IPS DF 4.7 (cell line): Measurements from ENCODE around the gene AK6.
"Not testable (repeated sequence)": the region's sequence is repeated elsewhere in the genome, so short reads cannot be mapped to it uniquely, and the experiment has no call there.

Experiments used
- DNase-seq: peaks from one replicate; pipeline ENCODE4 v3.0.0-alpha.2; 2013; ENCODE audit warnings: low spot score; ENCODE audit errors: extremely low read depth

The AK6 gene

DNA sequence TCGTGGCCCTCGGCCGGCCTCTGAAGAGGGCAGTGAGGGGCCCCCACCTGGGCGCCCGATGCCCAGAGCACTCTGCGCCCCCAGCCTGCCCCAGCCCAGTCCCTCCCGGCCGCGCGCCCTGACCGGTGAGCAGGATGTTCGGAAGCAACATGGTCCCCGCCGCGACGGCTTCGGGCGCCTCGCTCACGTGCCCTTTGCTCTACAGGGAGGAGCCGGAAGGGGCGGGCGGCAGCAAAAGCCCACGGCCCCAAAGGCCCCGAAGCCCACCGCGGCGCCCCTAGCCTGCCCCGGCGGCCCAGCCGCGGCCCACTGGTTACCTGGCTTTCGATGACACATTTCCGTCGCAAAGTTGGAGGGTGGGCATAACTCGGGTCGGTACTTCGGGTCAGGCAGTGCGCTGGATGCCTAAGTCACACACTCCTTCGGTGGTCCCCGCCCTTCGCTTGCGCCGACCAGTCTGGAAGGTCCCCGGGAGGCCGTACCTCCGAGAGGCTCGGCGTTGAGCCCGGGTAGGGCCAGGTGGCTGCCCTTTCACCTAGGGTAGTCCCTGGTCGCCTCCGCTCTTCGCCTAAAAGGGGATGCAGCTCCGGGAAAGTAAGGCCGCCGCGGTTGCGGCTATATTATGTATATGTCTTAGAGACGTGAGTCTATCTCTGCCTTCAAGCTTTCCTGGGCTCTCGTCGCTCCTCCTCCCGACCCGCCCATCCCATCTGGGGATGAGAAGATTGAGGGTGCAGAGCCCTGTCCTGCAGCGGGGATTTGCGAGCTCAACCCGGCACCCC is at the start of gene AK6, which contains the start of the genes RAD17 and TAF9:
AK6 (minus strand) TSS at position 181 of the 782 bp plus-strand sequence; CDS start at position 151, 30 bp downstream.
RAD17 (plus strand) TSS at position 479 of the 782 bp plus-strand sequence. CDS start 2,391 bp downstream, outside the sequence.
TAF9 (minus strand) TSS at position 181 of the 782 bp plus-strand sequence. CDS start 3,783 bp downstream, outside the sequence.
- peak; percentile 74 for DNase-seq

DNA sequence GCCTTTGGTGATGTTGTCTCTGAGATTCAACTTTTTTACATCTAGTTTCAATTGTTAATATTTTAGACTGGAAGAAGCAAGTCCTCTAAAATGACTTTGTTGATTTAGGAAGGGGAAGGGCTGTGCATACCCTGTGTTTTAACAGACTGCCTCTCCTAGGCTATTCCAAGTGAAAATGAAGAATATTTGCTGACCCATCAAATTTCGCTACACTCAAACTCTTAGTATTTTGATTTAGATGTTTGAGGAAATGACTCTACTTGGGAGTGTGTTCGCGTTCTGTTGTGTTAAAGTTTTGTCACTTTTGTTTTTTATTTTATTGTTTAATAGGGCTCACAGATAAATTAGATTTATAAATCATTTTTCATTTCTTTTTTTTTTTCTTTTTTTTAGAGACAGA is 49.2 kb upstream of the AK6 start:
- no peak for DNase-seq

DNA sequence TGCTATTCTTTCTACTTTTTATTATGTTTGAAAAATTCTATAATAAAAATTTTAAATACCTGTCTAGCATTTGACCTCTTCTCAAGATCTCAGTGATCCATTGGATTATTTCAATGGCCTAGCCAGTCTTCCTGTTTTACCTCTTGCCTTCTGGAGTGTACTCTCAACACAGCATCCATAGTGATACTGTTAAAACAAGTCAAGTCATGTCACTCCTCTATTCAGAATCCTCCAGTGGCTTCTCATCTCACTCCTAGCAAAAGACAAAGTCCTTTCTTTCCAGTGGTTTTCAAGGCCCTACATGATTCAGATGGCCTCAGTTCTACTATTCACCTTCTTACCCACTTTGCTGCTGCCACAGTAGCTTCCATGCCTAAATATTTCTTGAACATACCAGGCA is 47.4 kb upstream of the AK6 start:
- DNase-seq = no peak

DNA sequence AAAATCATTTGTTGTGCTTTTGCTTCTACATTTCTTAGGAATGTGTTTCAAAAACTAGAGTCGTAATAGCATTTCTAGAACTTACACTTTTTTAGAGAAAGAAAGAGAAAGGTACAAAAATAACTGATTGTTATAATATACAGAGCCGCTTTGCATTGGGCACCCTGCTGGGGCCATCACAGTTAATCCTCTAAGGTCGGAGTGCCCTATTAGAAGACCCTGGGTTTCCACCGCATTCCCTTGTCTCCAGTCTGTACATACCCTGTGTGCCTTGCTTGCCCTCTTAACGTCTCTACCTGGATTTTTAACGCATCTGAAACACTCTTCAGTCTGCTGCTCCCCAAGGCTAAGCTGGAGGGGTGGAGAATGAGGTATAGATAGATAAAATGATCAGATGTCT is 46.9 kb upstream of the AK6 start:
- no peak for DNase-seq

DNA sequence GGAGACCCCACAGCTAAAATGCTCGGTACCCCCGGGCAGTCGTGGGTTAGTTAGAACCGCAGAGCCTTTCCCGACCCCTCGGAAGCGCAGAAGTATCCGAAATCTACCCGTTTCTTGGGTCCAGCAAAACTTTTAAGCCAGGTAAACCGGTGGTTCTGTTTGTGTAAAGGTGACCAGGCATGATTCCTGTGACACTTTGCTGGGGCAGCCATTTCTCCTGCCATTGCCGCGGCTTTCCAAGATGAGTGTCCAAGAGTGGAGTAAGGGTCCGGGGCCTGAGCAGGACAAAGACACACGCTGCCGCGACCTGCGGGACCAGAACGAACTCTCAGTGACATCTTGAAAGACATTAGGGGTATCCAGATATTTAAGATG is 46.3 kb upstream of the AK6 start:
- DNase-seq = no peak

DNA sequence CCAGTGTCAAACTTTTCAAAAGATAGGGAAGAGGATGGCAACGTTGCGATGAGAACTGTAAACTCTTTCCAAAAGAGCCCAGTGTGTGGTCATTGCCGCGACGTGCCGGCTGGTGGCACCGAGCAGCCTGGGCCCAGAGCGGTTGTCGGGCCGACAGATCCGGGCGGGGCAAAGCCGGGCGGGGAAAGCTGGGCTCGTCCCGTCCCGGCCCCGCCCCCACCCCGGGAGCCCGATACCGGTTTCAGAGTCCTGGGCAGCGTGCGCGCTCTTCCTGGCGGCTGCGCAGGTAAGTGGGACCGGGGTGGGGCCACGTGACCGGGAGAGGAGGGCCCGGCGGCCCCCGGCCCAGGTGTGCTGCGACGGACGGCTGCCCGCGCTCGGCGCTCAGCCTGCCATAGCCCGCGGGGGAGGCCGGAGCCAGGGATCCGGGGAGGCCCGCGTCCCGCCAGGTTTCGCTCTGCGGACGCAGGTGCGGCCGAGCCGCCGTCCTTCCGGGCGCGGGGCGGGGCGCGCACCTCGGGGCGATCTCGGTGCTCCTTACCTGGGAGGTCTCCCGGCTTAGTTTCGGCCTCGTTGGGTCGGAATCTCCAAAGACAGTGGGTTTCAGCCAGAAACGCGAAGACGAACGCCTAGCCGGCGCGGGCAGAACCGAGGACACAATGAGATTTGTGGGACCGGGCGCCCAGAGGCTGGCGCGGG is 45.7 kb upstream of the AK6 start, which contains the start of gene MARVELD2:
MARVELD2 (plus strand) TSS at position 232 of the 699 bp plus-strand sequence. CDS start 4,270 bp downstream, outside the sequence.
- DNase-seq = peak; percentile 49

DNA sequence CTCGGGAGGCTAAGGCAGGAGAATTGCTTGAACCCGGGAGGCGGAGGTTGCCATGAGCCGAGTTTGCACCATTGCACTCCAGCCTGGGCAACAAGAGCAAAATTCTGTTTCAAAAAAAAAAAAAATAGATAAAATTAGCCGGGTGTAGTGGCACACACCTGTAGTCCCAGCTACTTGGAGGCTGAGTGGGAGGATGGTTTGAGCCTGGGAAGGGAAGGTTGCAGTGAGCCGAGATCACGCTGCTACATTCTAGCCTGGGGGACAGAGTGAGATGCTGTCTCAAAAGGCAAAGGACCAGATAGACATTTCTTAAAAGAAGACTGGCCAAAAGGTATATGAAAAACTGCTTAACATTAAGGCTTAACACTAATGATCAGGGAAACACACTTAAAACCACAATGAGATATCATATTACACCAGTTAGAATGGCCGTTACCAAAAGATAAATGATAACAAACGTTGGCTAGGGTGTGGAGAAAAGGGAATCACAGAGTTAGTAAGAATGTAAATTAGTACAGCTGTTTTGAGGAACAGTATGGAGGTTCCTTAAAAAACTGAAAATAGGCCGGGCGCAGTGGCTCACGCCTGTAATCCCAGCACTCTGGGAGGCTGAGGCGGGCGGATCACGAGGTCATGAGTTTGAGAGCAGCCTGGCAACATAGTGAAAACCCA is 35.5 kb upstream of the AK6 start:
- no peak for DNase-seq

DNA sequence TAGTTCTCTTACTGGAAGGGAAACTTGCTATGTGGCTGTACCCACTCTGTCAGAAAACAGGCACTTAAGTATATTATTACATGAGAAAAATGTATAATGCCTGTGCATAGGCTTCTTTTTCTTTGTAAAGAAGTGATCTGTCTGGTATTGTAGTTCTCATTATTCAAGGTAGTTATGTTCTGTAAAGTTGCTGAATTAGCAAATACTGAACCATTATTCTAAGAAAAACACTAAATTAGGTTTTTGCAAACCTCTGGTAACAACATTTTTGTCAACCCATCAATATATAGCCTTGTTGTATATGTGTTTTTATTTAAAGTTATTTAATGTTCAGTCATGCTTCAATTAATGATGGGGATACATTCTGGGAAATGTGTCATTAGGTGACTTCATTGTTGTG is 9.1 kb upstream of the AK6 start:
- no peak for DNase-seq

DNA sequence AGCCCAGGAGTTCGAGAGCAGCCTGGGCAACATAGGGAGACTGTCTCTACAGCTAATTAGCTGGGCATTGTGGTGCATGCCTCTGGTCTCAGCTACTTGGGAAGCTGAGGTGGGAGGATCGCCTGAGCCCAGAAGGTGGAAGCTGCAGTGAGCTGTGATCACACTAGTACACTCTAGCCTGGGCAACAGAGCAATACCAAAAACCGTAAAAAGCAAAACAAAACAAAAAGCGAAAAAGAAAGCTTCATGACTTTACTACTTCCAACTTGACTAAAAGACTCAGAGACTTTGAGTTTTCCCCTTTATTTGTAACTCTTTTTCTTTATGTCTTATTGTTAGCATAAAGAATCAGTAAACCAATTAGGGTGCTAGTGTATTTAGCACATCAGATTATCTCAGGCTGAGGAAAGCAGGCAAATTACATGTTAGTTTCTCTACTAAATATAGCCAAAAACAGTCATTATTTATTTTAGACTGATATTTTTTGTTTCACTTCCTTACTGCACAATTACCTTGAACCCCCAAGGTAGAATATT is 5.7 kb upstream of the AK6 start:
- DNase-seq = no peak

DNA sequence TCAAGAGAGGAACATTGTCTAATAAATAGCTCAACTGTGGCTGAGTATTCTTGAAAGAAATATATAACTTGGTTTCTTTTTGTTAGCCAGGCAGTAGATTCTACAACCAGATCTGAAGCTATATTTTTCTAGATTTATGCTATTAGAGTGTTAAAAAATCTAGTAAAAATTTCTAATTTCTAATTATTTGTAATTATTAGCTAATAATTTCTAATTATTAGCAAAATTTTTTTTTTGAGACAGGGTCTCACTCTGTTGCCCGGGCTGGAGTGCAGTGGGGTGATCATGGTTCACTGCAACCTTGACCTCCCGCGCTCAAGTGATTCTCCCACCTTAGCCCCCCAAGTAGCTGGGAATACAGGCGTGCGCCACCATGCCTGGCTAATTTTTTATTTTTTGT is 3.1 kb upstream of the AK6 start:
- no peak for DNase-seq

DNA sequence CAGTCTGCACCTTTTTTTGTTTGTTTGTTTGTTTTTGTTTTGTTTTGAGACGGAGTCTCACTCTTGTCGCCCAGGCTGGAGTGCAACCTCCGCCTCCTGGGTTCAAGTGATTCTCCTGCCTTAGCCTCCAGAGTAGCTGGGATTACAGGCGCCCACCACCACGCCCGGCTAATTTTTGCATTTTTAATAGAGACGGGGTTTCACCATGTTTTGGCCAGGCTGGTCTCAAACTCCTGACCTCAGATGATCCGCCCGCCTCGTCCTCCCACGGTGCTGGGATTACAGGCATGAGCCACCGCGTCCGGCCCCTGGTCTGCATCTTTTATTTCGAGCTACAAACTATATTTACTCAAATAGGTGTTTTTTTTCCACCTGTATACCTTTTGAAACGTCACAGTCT is 1.0 kb upstream of the AK6 start:
- not testable (repeated sequence) for DNase-seq

DNA sequence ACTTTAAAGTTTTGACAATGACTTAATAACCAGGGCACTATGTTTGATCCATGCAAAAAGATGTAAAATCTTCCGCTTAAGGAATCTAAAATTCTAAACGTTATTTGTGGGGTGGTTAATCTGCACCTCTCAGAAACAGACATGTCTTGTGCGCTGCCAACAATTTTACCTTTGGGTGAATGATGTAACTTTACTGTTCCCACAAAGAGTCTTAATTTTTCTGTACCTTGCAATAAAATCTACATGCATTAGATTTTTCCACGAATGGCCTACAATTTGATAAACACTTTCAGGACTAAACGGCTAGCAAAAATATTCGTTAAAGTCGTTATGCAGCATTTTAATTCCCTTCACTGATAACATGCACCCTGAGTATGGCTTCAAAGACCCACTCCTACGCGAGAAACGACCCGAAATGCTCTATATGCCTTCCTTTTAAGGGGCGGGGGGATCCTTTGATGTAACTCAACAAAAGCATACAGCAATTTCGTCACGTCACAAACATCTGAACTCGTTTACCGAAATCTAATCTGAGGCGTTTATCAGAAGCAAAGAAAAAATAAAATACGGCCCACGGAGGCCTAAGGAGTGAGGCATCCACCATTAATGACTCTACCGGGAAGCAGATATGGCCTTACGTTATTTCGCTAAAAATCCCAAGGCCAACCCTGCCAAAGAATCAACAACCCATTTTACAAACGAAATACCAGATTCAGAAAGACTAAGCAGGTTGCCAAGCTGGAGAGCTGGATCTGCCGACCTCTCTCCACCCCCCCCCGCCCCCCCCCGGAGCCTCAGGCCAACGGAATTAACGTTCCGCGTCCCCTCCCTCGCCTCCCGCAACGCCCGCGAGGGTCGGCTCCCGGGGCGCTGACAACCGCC is 621 bp downstream of the AK6 start:
- no peak for DNase-seq

DNA sequence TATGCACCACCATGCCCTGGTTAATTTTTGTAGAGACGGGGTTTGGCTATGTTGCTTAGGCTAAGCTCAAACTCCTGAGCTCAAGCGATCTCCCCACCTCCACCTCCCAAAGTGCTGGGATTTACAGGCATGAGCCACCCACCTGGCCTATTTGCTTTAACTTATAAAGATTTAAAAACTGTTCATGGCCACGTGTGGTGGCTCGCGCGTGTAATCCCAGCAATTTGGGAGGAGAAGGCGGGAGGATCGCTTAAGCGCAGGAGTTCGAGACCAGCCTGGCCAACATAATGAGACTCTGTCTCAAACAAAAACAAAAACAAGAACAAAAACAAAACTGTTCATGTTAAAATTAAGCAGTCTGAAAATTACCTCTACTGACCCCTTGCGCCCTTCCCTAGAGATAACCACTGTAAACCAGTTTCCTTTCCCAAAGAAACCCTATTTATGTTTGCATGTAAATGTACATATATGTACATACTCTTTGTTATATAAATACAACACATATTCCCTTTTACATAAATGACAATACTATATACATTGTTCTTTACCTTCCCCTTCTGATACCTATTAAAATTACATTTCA is 1.5 kb downstream of the AK6 start:
- DNase-seq = no peak

DNA sequence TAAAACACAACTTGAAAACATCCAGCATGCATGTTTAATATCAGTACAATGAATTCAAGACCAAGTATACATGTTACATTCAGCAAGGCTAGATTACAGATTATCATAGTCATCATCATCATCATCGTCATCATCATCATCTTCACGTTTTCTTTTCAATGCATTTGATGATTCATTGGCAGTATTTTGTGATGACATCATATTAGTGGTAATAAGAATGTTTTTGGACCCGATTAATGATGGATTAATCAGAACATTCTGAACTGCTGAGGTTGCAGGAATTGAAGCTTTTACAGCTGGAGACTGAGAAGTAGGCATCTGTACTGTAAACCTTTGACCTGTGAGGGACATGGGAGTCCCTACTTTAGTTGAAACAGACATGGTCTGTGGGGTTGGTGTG is 4.5 kb downstream of the AK6 start:
- DNase-seq = no peak

DNA sequence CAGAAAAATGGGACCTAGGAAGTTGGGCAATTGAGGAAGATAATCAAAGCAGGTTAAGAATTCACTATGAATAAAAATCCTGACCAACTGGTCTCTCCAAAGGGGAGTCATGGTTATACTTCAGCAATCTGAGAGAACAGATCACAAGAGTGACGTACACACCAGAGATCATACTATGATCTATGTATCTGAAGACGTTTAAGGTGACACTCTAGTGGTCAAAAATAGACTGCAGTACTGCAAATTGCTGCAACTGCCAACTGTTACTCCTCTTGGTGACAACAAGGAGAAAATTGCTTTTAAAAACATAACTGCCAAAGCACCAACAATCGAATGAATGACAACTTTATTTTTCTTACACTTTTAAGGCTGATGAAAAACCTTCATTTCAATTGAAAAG is 4.9 kb downstream of the AK6 start:
- no peak for DNase-seq

DNA sequence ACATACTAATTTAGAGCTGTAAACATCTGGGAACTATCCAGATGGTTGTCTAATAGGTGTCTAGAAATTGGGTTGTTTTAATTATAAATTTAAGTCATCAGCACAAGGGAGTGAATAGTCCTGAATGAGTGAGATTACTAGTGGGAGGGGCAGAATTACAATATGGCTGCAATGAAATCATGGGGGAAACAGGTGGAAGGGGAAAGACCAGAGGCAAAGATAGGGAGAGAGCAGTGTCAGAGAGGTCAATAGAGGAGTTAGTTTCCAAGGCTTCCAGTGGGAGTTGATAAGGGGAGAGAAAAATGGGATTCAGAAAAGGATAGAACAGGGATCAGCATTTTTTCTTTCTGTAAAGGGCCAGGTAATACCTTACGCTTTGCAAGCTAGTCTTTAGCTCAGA is 8.9 kb downstream of the AK6 start:
- DNase-seq = no peak

DNA sequence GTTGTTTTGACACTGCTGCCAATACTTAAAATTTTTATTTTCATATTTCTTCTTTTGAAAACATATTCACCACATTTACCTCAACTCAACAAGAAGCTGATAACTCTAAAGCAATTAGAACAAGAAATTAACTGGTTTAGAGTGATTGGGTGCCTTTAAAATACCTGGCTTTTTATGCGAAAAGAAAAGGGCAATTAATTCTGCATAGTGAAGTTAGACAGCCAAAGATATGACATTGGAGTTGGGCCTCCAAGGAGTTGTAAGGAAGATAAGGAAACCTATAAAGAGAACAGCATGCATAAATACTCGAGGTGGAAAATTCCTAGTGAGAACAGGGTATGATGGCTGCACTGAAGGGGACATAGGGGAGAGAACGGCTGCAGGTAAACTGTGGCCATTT is 9.6 kb downstream of the AK6 start:
- no peak for DNase-seq

DNA sequence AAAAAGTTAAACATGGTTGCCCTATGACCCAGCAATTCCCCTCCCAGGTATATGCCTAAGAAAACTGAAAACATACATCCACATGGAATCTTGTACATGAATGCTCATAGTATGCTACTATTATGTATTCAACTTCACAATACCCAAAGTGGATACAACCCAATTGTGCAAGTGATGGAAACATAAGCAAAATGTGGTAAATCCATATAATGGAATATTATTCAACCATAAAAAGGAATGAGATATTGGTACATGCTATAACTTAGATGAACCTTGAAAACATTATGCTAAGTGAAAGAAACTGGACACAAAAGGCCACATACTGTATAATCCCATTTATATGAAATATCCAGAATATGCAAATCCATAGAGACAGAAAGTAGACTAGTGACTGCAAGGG is 18.7 kb downstream of the AK6 start:
- no peak for DNase-seq

DNA sequence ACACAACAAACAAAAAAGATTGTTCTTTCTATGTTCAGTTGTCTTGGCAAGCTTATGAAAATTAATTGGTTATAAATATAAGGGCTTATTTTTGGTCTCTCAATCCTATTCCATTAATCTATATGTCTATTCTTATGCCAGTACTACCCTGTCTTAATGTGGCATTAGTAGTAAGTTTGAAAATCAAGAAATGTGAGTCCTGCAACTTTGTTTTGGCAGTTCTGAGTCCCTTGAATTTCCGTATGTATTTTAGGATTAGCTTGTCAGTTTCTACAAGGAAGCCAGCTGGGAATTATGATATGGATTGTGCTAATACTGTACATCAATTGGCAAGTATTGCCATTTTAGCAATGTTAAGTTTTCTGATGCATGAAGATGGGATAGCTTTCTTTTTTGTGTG is 26.2 kb downstream of the AK6 start:
- DNase-seq = no peak

DNA sequence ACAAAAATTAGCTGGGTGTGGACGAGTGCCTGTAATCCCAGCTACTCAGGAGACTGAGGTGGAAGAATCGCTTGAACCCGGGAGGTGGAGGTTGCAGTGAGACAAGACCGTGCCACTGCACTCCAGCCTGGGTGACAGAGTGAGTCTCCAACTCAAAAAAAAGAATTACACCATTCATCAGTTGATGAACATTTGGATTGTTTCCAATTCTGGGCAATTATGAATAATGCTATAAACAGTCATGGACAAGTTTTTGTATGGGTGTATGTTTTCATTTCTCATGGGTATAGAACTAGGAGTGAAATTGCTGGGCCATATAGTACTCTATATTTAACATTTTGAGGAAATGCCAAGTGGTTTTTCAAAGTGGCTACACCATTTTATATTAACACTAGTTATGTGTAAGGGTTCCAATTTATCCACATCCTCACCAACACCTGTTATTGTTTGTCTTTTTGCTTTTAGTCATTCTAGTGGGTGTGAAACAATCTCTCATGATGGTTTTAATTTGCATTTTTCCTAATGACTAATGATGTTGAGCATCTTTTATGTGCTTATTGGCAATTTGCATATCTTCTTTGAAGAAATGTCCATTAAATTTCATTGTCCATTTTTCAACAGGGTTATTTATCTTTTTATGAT is 27.7 kb downstream of the AK6 start:
- DNase-seq = no peak
